T-helper 17 cell (primary cell): Measurements from ENCODE around the gene FAM118A. TPM values are rescaled to one million over a fixed set of nuclear protein-coding genes. Genes with fewer than 3 reads are reported as not detected.
"Not testable (repeated sequence)": the region's sequence is repeated elsewhere in the genome, so short reads cannot be mapped to it uniquely, and the experiment has no call there.

ENCODE experiments used
- ATAC-seq: fragments of 150-1000 bp; cut with Tn5 transposase; 2 replicates; pipeline ENCODE4 v1.10.0; 2021; ENCODE audit warnings: mild to moderate bottlenecking, moderate library complexity
- DNase-seq, 3 donors: peaks; one replicate each; pipeline versions ENCODE4 v3.0.0 to v3.0.0-alpha.2; 2020 to 2021
- H3K9me3 ChIP-seq: one replicate; pipeline ENCODE4 v1.7.0; 2013; ENCODE audit warnings: low read length, mild to moderate bottlenecking; ENCODE audit not compliant: control insufficient read depth, poor library complexity, severe bottlenecking
- H3K27ac Mint-ChIP-seq: one replicate; pipeline ENCODE4 v1.8.0; 2022; ENCODE audit warnings: mild to moderate bottlenecking, moderate library complexity, mixed read lengths
- H3K27me3 Mint-ChIP-seq: one replicate; pipeline ENCODE4 v1.8.0; 2022; ENCODE audit warnings: mixed read lengths
- H3K36me3 Mint-ChIP-seq: one replicate; pipeline ENCODE4 v1.8.0; 2022; ENCODE audit warnings: low read depth, mixed read lengths
- H3K4me1 Mint-ChIP-seq: one replicate; pipeline ENCODE4 v1.8.0; 2022; ENCODE audit warnings: mild to moderate bottlenecking, mixed read lengths
- H3K4me3 Mint-ChIP-seq: one replicate; pipeline ENCODE4 v1.8.0; 2022; ENCODE audit warnings: mild to moderate bottlenecking, moderate library complexity, mixed read lengths
- total RNA-seq, 4 donors: library from RNA in 2 of 4; stranded (reverse) in 2 of 4; gene quantifications; one replicate each; pipeline ENCODE4 v1.2.3 and lab custom pipeline; 2022 to 2026

The FAM118A gene
- total RNA-seq, 2 donors from 2014 or later: 162 to 200 TPM

- H3K27me3 Mint-ChIP-seq: peaks cover 9% of the 10 kb centered on the region
- DNase-seq: no peak
Observed at GRCh38 chr22:45291061-45291930, 18.4 kb upstream of the FAM118A start.

GRCh38 chr22:45291931-45292290, 17.8 kb upstream of the FAM118A start:
- H3K9me3 ChIP-seq: no peaks in the 10 kb centered on the region
- ATAC-seq (no peak), DNase-seq (no peak)
- Mint-ChIP-seq H3K36me3 (no peaks in the 10 kb centered on the region), H3K27ac (no peak overlapping the region), H3K4me1 (peaks cover 9% of the 10 kb centered on the region), H3K27me3 (peaks cover 3% of the 10 kb centered on the region), H3K4me3 (no peak overlapping the region)

More at GRCh38 chr22:45291061-45291930, 18.4 kb upstream of the FAM118A start:
- Mint-ChIP-seq H3K4me1 (peaks cover 3% of the 10 kb centered on the region), H3K36me3 (no peaks in the 10 kb centered on the region), H3K4me3 (no peak overlapping the region), H3K27ac (no peak overlapping the region)
- no peaks in the 10 kb centered on the region for H3K9me3 ChIP-seq
- no peak for ATAC-seq

GRCh38 chr22:45292731-45293442, 16.8 kb upstream of the FAM118A start:
- Mint-ChIP-seq H3K4me1 (peaks cover 11% of the 10 kb centered on the region), H3K27ac (no peak overlapping the region), H3K27me3 (no peaks in the 10 kb centered on the region), H3K36me3 (no peaks in the 10 kb centered on the region), H3K4me3 (no peak overlapping the region)
- ATAC-seq (no peak), DNase-seq (no peak)
- H3K9me3 ChIP-seq: no peaks in the 10 kb centered on the region

- no peaks in the 10 kb centered on the region for H3K27me3 Mint-ChIP-seq
- H3K4me1 Mint-ChIP-seq: peaks cover 11% of the 10 kb centered on the region
- ATAC-seq: no peak
- no peak for DNase-seq
- H3K9me3 ChIP-seq: no peaks in the 10 kb centered on the region
- no peak overlapping the region for H3K4me3 Mint-ChIP-seq
- H3K36me3 Mint-ChIP-seq: no peaks in the 10 kb centered on the region
- H3K27ac Mint-ChIP-seq: no peak overlapping the region
Observed at GRCh38 chr22:45294030-45294429, 15.7 kb upstream of the FAM118A start.

- H3K27ac Mint-ChIP-seq, ATAC-seq, H3K27me3 Mint-ChIP-seq, H3K4me3 Mint-ChIP-seq, H3K9me3 ChIP-seq, DNase-seq, H3K36me3 Mint-ChIP-seq: not testable (repeated sequence)
- peaks cover 11% of the 10 kb centered on the region for H3K4me1 Mint-ChIP-seq
Observed at GRCh38 chr22:45295004-45295403, 14.7 kb upstream of the FAM118A start.

- no peak for ATAC-seq
Observed at GRCh38 chr22:45295492-45295891, 14.2 kb upstream of the FAM118A start.

GRCh38 chr22:45296628-45297297, 13.0 kb upstream of the FAM118A start:
- DNase-seq (peak in 1 of 3 donors; percentile 30), ATAC-seq (peak; percentile 95)
- H3K9me3 ChIP-seq: no peaks in the 10 kb centered on the region
- Mint-ChIP-seq H3K36me3 (no peaks in the 10 kb centered on the region), H3K27me3 (no peaks in the 10 kb centered on the region), H3K27ac (peak overlapping the region; percentile 84), H3K4me3 (peak overlapping the region; percentile 64), H3K4me1 (peaks cover 11% of the 10 kb centered on the region)

More at GRCh38 chr22:45295492-45295891, 14.2 kb upstream of the FAM118A start:
- H3K9me3 ChIP-seq: no peaks in the 10 kb centered on the region
- Mint-ChIP-seq H3K27ac (peak overlapping the region; percentile 84), H3K36me3 (no peaks in the 10 kb centered on the region), H3K4me3 (no peak overlapping the region), H3K27me3 (no peaks in the 10 kb centered on the region), H3K4me1 (peaks cover 11% of the 10 kb centered on the region)
- DNase-seq: no peak

GRCh38 chr22:45298934-45299505, 10.7 kb upstream of the FAM118A start:
- no peaks in the 10 kb centered on the region for H3K9me3 ChIP-seq
- peaks cover 13% of the 10 kb centered on the region for H3K4me1 Mint-ChIP-seq
- DNase-seq: no peak
- H3K36me3 Mint-ChIP-seq: no peaks in the 10 kb centered on the region
- no peaks in the 10 kb centered on the region for H3K27me3 Mint-ChIP-seq
- H3K4me3 Mint-ChIP-seq: no peak overlapping the region
- H3K27ac Mint-ChIP-seq: no peak overlapping the region
- ATAC-seq: no peak

GRCh38 chr22:45302751-45303150, 7.0 kb upstream of the FAM118A start:
- no peaks in the 10 kb centered on the region for H3K36me3 Mint-ChIP-seq
- H3K9me3 ChIP-seq: no peaks in the 10 kb centered on the region
- H3K4me1 Mint-ChIP-seq: peaks cover 2% of the 10 kb centered on the region
- H3K27ac Mint-ChIP-seq: no peak overlapping the region
- DNase-seq (no peak), ATAC-seq (no peak)
- H3K4me3 Mint-ChIP-seq: no peak overlapping the region
- no peaks in the 10 kb centered on the region for H3K27me3 Mint-ChIP-seq

- no peak overlapping the region for H3K4me3 Mint-ChIP-seq
- no peaks in the 10 kb centered on the region for H3K36me3 Mint-ChIP-seq
- no peaks in the 10 kb centered on the region for H3K27me3 Mint-ChIP-seq
- no peaks in the 10 kb centered on the region for H3K9me3 ChIP-seq
- DNase-seq: no peak
- peaks cover 2% of the 10 kb centered on the region for H3K4me1 Mint-ChIP-seq
- no peak for ATAC-seq
- no peak overlapping the region for H3K27ac Mint-ChIP-seq
Observed at GRCh38 chr22:45303181-45303580, 6.6 kb upstream of the FAM118A start.

GRCh38 chr22:45304971-45305370, 4.8 kb upstream of the FAM118A start:
- Mint-ChIP-seq H3K4me3 (no peak overlapping the region), H3K27ac (no peak overlapping the region), H3K36me3 (no peaks in the 10 kb centered on the region), H3K4me1 (peaks cover 12% of the 10 kb centered on the region), H3K27me3 (no peaks in the 10 kb centered on the region)
- DNase-seq (no peak), ATAC-seq (no peak)
- H3K9me3 ChIP-seq: no peaks in the 10 kb centered on the region

GRCh38 chr22:45305456-45306075, 4.2 kb upstream of the FAM118A start:
- Mint-ChIP-seq H3K27me3 (no peaks in the 10 kb centered on the region), H3K4me1 (peaks cover 12% of the 10 kb centered on the region), H3K27ac (peak overlapping the region; percentile 54), H3K4me3 (no peak overlapping the region), H3K36me3 (no peaks in the 10 kb centered on the region)
- ATAC-seq (no peak), DNase-seq (no peak)
- H3K9me3 ChIP-seq: no peaks in the 10 kb centered on the region
